Measurements from ENCODE around the gene JUP. TPM values are rescaled to one million over a fixed set of nuclear protein-coding genes. Genes with fewer than 3 reads are reported as not detected.

The JUP gene
- total and polyA plus RNA-seq, 4 donors = 39.1 to 56.0 (median 44.2) TPM

- H3K9me3 ChIP-seq (ENCODE audit: control insufficient read depth in 4 of 4, low read length in 3 of 4) = no peaks in the 10 kb centered on the region
- no peak overlapping the region for H3K27ac ChIP-seq (ENCODE audit: low read depth in 1 of 2, low read length in 2 of 2)
- H3K36me3 ChIP-seq (ENCODE audit: control insufficient read depth in 4 of 4, insufficient read depth in 3 of 4, low read depth in 1 of 4, low read length in 3 of 4) = peaks cover 0 to 19% (median 4%) of the 10 kb centered on the region in 4 donors
- no peak for DNase-seq (ENCODE audit: low spot score)
- no peaks in the 10 kb centered on the region for H3K27me3 ChIP-seq (ENCODE audit: control insufficient read depth in 4 of 4, insufficient read depth in 4 of 4, low read length in 3 of 4)
- H3K4me3 ChIP-seq (ENCODE audit: low read depth in 1 of 3, low read length in 3 of 3) = no peak overlapping the region
- H3K4me1 ChIP-seq (ENCODE audit: control insufficient read depth in 4 of 4, insufficient read depth in 4 of 4, low read length in 3 of 4) = no peaks in the 10 kb centered on the region
- H3K9ac ChIP-seq (ENCODE audit: low read depth in 1 of 2, low read length in 2 of 2) = no peak overlapping the region
- WGBS = 73% methylated on average over 7 of the region's 7 CpGs
- TF ChIP-seq RAD21 (IDR thresholded peaks at IDR 0.05) (no peak), ZBTB33 (IDR thresholded peaks at IDR 0.05) (no peak), HNF4A (conservative IDR thresholded peaks at IDR 0.05) (no peak), RXRA (IDR thresholded peaks at IDR 0.05) (no peak)
Measured at GRCh38 chr17:41824086-41824485, 37.6 kb upstream of the JUP start.

GRCh38 chr17:41823580-41823979, 37.1 kb upstream of the JUP start:
- Histone ChIP-seq H3K9me3 (ENCODE audit: control insufficient read depth in 4 of 4, low read length in 3 of 4) (no peaks in the 10 kb centered on the region), H3K9ac (ENCODE audit: low read depth in 1 of 2, low read length in 2 of 2) (no peak overlapping the region), H3K27me3 (ENCODE audit: control insufficient read depth in 4 of 4, insufficient read depth in 4 of 4, low read length in 3 of 4) (no peaks in the 10 kb centered on the region), H3K4me1 (ENCODE audit: control insufficient read depth in 4 of 4, insufficient read depth in 4 of 4, low read length in 3 of 4) (no peaks in the 10 kb centered on the region), H3K36me3 (ENCODE audit: control insufficient read depth in 4 of 4, insufficient read depth in 3 of 4, low read depth in 1 of 4, low read length in 3 of 4) (peaks cover 0 to 16% (median 4%) of the 10 kb centered on the region in 4 donors), H3K27ac (ENCODE audit: low read depth in 1 of 2, low read length in 2 of 2) (no peak overlapping the region), H3K4me3 (ENCODE audit: low read depth in 1 of 3, low read length in 3 of 3) (no peak overlapping the region)
- 94% methylated on average over 7 of the region's 7 CpGs for WGBS
- no peak for DNase-seq (ENCODE audit: low spot score)
- no peak for TF ChIP-seq NR2F2 (IDR thresholded peaks at IDR 0.05)
- no peak for TF ChIP-seq JUND (IDR thresholded peaks at IDR 0.05)
- TF ChIP-seq CTCF (IDR thresholded peaks at IDR 0.05; ENCODE audit: low read depth, low read length, missing input control) = no peak
- no peak for TF ChIP-seq TAF1 (conservative IDR thresholded peaks at IDR 0.05)
- TF ChIP-seq RAD21 (IDR thresholded peaks at IDR 0.05) = no peak
- TF ChIP-seq FOXA2 (IDR thresholded peaks at IDR 0.05) = no peak
- TF ChIP-seq FOXA1 (IDR thresholded peaks at IDR 0.05) = no peak
- no peak for TF ChIP-seq ATF3 (IDR thresholded peaks at IDR 0.05)
- TF ChIP-seq MAX (IDR thresholded peaks at IDR 0.05) = no peak
- TF ChIP-seq YY1 (IDR thresholded peaks at IDR 0.05) = no peak
- TF ChIP-seq HNF4G (IDR thresholded peaks at IDR 0.05) = no peak
- TF ChIP-seq EGR1 (IDR thresholded peaks at IDR 0.05; ENCODE audit: low read depth in 2 of 2) = no peak
- no peak for TF ChIP-seq HNF4A (conservative IDR thresholded peaks at IDR 0.05)
- TF ChIP-seq SP1 (IDR thresholded peaks at IDR 0.05) = no peak
- TF ChIP-seq RXRA (IDR thresholded peaks at IDR 0.05) = no peak
- no peak for TF ChIP-seq GABPA (IDR thresholded peaks at IDR 0.05 in 1 of 2, conservative IDR thresholded peaks at IDR 0.05 in 1 of 2)
- no peak for TF ChIP-seq REST (IDR thresholded peaks at IDR 0.05)
